ENCODE results near the gene SFXN2.

Gene SFXN2

GRCh38 chr10:102767428-102768160 lies 53.2 kb downstream of the SFXN2 start:
- H2AK5ac ChIP-seq (ENCODE audit: low read length, severe bottlenecking), result no peak overlapping the region
- H2BK15ac ChIP-seq (ENCODE audit: low read depth, poor library complexity, severe bottlenecking), result no peak overlapping the region
- peaks cover 33% of the 10 kb centered on the region for H3K4me1 ChIP-seq (ENCODE audit: control insufficient read depth, insufficient read depth, low read depth, low read length)
- no peak overlapping the region for H3K23ac ChIP-seq (ENCODE audit: low read length in 2 of 2)
- H4K91ac ChIP-seq (ENCODE audit: low read length), result no peak overlapping the region
- H3K9ac ChIP-seq (ENCODE audit: low read length), result no peak overlapping the region
- peak overlapping the region; percentile 53 for H3K27ac ChIP-seq (ENCODE audit: low read length, poor library complexity, severe bottlenecking)
- peak overlapping the region in 1 of 2 experiments; percentile 33 for H3K4ac ChIP-seq (ENCODE audit: low read depth in 1 of 2, low read length in 2 of 2)
- H2BK5ac ChIP-seq (ENCODE audit: low read depth, low read length, poor library complexity, severe bottlenecking), result no peak overlapping the region
- H2BK120ac ChIP-seq (ENCODE audit: low read depth, low read length), result no peak overlapping the region
- H2AFZ ChIP-seq (ENCODE audit: low read depth, low read length), result no peak overlapping the region
- peak overlapping the region in 1 of 2 experiments; percentile 55 for H2BK12ac ChIP-seq (ENCODE audit: low read length in 2 of 2)
- peak overlapping the region; percentile 4 to 21 for H3K18ac ChIP-seq (ENCODE audit: low read depth in 1 of 2, low read length in 2 of 2)
- H3K27me3 ChIP-seq (ENCODE audit: control insufficient read depth in 1 of 2, insufficient read depth in 1 of 2, low read length in 2 of 2), result no peaks in the 10 kb centered on the region
- no peak overlapping the region for H3K4me3 ChIP-seq (ENCODE audit: insufficient read depth in 1 of 2, low read depth in 1 of 2, low read length in 2 of 2)
- H3K36me3 ChIP-seq (ENCODE audit: control insufficient read depth in 1 of 2, insufficient read depth in 2 of 2, low read depth in 1 of 2, low read length in 2 of 2), result peaks cover 10 to 11% of the 10 kb centered on the region in 2 experiments
- H3K79me1 ChIP-seq (replicated peaks; ENCODE audit: low read length, poor library complexity, severe bottlenecking), result peaks cover 32% of the 10 kb centered on the region
- no peak overlapping the region for H4K8ac ChIP-seq (ENCODE audit: low read length)
- no peak overlapping the region for H3K4me2 ChIP-seq (ENCODE audit: low read length, poor library complexity, severe bottlenecking)
- H3K9me3 ChIP-seq (ENCODE audit: control insufficient read depth, low read length), result no peaks in the 10 kb centered on the region
- no peak for DNase-seq
- H3K14ac ChIP-seq (ENCODE audit: low read length in 2 of 2), result no peak overlapping the region
- 97% methylated on average over 8 of the region's 9 CpGs for WGBS

GRCh38 chr10:102769375-102770107 lies 55.1 kb downstream of the SFXN2 start:
- H3K4me1 ChIP-seq (ENCODE audit: control insufficient read depth, insufficient read depth, low read depth, low read length), result peaks cover 36% of the 10 kb centered on the region
- WGBS, result 48% methylated on average over 3 of the region's 7 CpGs

GRCh38 chr10:102770108-102770482 lies 55.7 kb downstream of the SFXN2 start:
- Histone ChIP-seq H3K14ac (ENCODE audit: low read length in 2 of 2) (peak overlapping the region in 1 of 2 experiments; percentile 18), H2AK5ac (ENCODE audit: low read length, severe bottlenecking) (peak overlapping the region; percentile 80), H2BK5ac (ENCODE audit: low read depth, low read length, poor library complexity, severe bottlenecking) (no peak overlapping the region)

More at GRCh38 chr10:102769375-102770107, 55.1 kb downstream of the SFXN2 start:
- Histone ChIP-seq H3K4me3 (ENCODE audit: insufficient read depth in 1 of 2, low read depth in 1 of 2, low read length in 2 of 2) (no peak overlapping the region), H3K36me3 (ENCODE audit: control insufficient read depth in 1 of 2, insufficient read depth in 2 of 2, low read depth in 1 of 2, low read length in 2 of 2) (peaks cover 6 to 7% of the 10 kb centered on the region in 2 experiments), H3K4ac (ENCODE audit: low read depth in 1 of 2, low read length in 2 of 2) (peak overlapping the region in 1 of 2 experiments; percentile 53), H4K8ac (ENCODE audit: low read length) (no peak overlapping the region), H2BK12ac (ENCODE audit: low read length in 2 of 2) (peak overlapping the region in 1 of 2 experiments; percentile 19), H3K9ac (ENCODE audit: low read length) (no peak overlapping the region), H3K23ac (ENCODE audit: low read length in 2 of 2) (no peak overlapping the region), H3K18ac (ENCODE audit: low read depth in 1 of 2, low read length in 2 of 2) (peak overlapping the region; percentile 34 to 37), H3K79me1 (replicated peaks; ENCODE audit: low read length, poor library complexity, severe bottlenecking) (peaks cover 32% of the 10 kb centered on the region), H3K27me3 (ENCODE audit: control insufficient read depth in 1 of 2, insufficient read depth in 1 of 2, low read length in 2 of 2) (no peaks in the 10 kb centered on the region), H3K4me2 (ENCODE audit: low read length, poor library complexity, severe bottlenecking) (no peak overlapping the region), H3K27ac (ENCODE audit: low read length, poor library complexity, severe bottlenecking) (no peak overlapping the region), H2AK5ac (ENCODE audit: low read length, severe bottlenecking) (peak overlapping the region; percentile 80), H2BK120ac (ENCODE audit: low read depth, low read length) (no peak overlapping the region), H3K14ac (ENCODE audit: low read length in 2 of 2) (no peak overlapping the region), H2BK15ac (ENCODE audit: low read depth, poor library complexity, severe bottlenecking) (no peak overlapping the region), H2AFZ (ENCODE audit: low read depth, low read length) (no peak overlapping the region), H2BK5ac (ENCODE audit: low read depth, low read length, poor library complexity, severe bottlenecking) (no peak overlapping the region), H3K9me3 (ENCODE audit: control insufficient read depth, low read length) (no peaks in the 10 kb centered on the region), H4K91ac (ENCODE audit: low read length) (no peak overlapping the region)
- peak; percentile 91 for DNase-seq

GRCh38 chr10:102770792-102771191 lies 56.4 kb downstream of the SFXN2 start:
- Histone ChIP-seq H3K14ac (ENCODE audit: low read length in 2 of 2) (no peak overlapping the region), H3K27me3 (ENCODE audit: control insufficient read depth in 1 of 2, insufficient read depth in 1 of 2, low read length in 2 of 2) (no peaks in the 10 kb centered on the region), H3K23ac (ENCODE audit: low read length in 2 of 2) (no peak overlapping the region), H2AK5ac (ENCODE audit: low read length, severe bottlenecking) (peak overlapping the region; percentile 18), H2BK15ac (ENCODE audit: low read depth, poor library complexity, severe bottlenecking) (no peak overlapping the region), H2AFZ (ENCODE audit: low read depth, low read length) (no peak overlapping the region), H3K27ac (ENCODE audit: low read length, poor library complexity, severe bottlenecking) (peak overlapping the region; percentile 19), H4K8ac (ENCODE audit: low read length) (peak overlapping the region; percentile 24), H2BK120ac (ENCODE audit: low read depth, low read length) (no peak overlapping the region), H2BK5ac (ENCODE audit: low read depth, low read length, poor library complexity, severe bottlenecking) (no peak overlapping the region), H3K4me1 (ENCODE audit: control insufficient read depth, insufficient read depth, low read depth, low read length) (peaks cover 37% of the 10 kb centered on the region), H3K79me1 (replicated peaks; ENCODE audit: low read length, poor library complexity, severe bottlenecking) (peaks cover 27% of the 10 kb centered on the region), H2BK12ac (ENCODE audit: low read length in 2 of 2) (peak overlapping the region; percentile 3 to 15), H4K91ac (ENCODE audit: low read length) (no peak overlapping the region), H3K9me3 (ENCODE audit: control insufficient read depth, low read length) (no peaks in the 10 kb centered on the region), H3K36me3 (ENCODE audit: control insufficient read depth in 1 of 2, insufficient read depth in 2 of 2, low read depth in 1 of 2, low read length in 2 of 2) (peaks cover under 1 to 4% of the 10 kb centered on the region in 2 experiments), H3K4me2 (ENCODE audit: low read length, poor library complexity, severe bottlenecking) (no peak overlapping the region), H3K18ac (ENCODE audit: low read depth in 1 of 2, low read length in 2 of 2) (peak overlapping the region; percentile 11 to 67), H3K4me3 (ENCODE audit: insufficient read depth in 1 of 2, low read depth in 1 of 2, low read length in 2 of 2) (no peak overlapping the region), H3K9ac (ENCODE audit: low read length) (no peak overlapping the region), H3K4ac (ENCODE audit: low read depth in 1 of 2, low read length in 2 of 2) (peak overlapping the region in 1 of 2 experiments; percentile 43)
- WGBS, result 94% methylated on average over 1 of the region's 1 CpG
- peak; percentile 75 for DNase-seq

More at GRCh38 chr10:102770108-102770482, 55.7 kb downstream of the SFXN2 start:
- H3K9me3 ChIP-seq (ENCODE audit: control insufficient read depth, low read length), result no peaks in the 10 kb centered on the region
- peaks cover 35% of the 10 kb centered on the region for H3K4me1 ChIP-seq (ENCODE audit: control insufficient read depth, insufficient read depth, low read depth, low read length)
- H3K27ac ChIP-seq (ENCODE audit: low read length, poor library complexity, severe bottlenecking), result no peak overlapping the region
- H3K4me3 ChIP-seq (ENCODE audit: insufficient read depth in 1 of 2, low read depth in 1 of 2, low read length in 2 of 2), result no peak overlapping the region
- H3K79me1 ChIP-seq (replicated peaks; ENCODE audit: low read length, poor library complexity, severe bottlenecking), result peaks cover 32% of the 10 kb centered on the region
- no peak overlapping the region for H4K91ac ChIP-seq (ENCODE audit: low read length)
- 44% methylated on average over 3 of the region's 3 CpGs for WGBS
- H2BK12ac ChIP-seq (ENCODE audit: low read length in 2 of 2), result peak overlapping the region in 1 of 2 experiments; percentile 15
- no peak overlapping the region for H2AFZ ChIP-seq (ENCODE audit: low read depth, low read length)
- no peaks in the 10 kb centered on the region for H3K27me3 ChIP-seq (ENCODE audit: control insufficient read depth in 1 of 2, insufficient read depth in 1 of 2, low read length in 2 of 2)
- no peak for DNase-seq
- no peak overlapping the region for H2BK15ac ChIP-seq (ENCODE audit: low read depth, poor library complexity, severe bottlenecking)
- H4K8ac ChIP-seq (ENCODE audit: low read length), result no peak overlapping the region
- no peak overlapping the region for H2BK120ac ChIP-seq (ENCODE audit: low read depth, low read length)
- no peak overlapping the region for H3K4me2 ChIP-seq (ENCODE audit: low read length, poor library complexity, severe bottlenecking)
- no peak overlapping the region for H3K23ac ChIP-seq (ENCODE audit: low read length in 2 of 2)
- peak overlapping the region in 1 of 2 experiments; percentile 43 for H3K4ac ChIP-seq (ENCODE audit: low read depth in 1 of 2, low read length in 2 of 2)
- H3K9ac ChIP-seq (ENCODE audit: low read length), result no peak overlapping the region
- H3K36me3 ChIP-seq (ENCODE audit: control insufficient read depth in 1 of 2, insufficient read depth in 2 of 2, low read depth in 1 of 2, low read length in 2 of 2), result peaks cover 6 to 7% of the 10 kb centered on the region in 2 experiments
- peak overlapping the region; percentile 11 to 67 for H3K18ac ChIP-seq (ENCODE audit: low read depth in 1 of 2, low read length in 2 of 2)
